Liver (tissue), 9 donors: ENCODE results near the gene CLDN20. TPM values are rescaled to one million over a fixed set of nuclear protein-coding genes. Genes with fewer than 3 reads are reported as not detected.

Source experiments
- DNase-seq: peaks from one replicate; pipeline ENCODE4 v3.0.0-alpha.2; 2017; ENCODE audit warnings: low spot score
- H3K27ac ChIP-seq, 2 donors: one replicate each; pipeline ENCODE4 v1.7.0; 2013; ENCODE audit warnings: inconsistent platforms in 2 of 2, low read length in 2 of 2, control low read depth in 1 of 2, low read depth in 1 of 2, mild to moderate bottlenecking in 1 of 2
- H3K27me3 ChIP-seq, 4 donors: one replicate each; pipeline versions ENCODE4 v1.6.1 to v1.7.0; 2013; ENCODE audit warnings: low read length in 3 of 4, inconsistent platforms in 1 of 4, mild to moderate bottlenecking in 1 of 4, moderate library complexity in 1 of 4; ENCODE audit not compliant: control insufficient read depth in 4 of 4, insufficient read depth in 4 of 4
- H3K36me3 ChIP-seq, 4 donors: one replicate each; pipeline versions ENCODE4 v1.6.1 to v1.7.0; 2013; ENCODE audit warnings: low read length in 3 of 4, mild to moderate bottlenecking in 3 of 4, low read depth in 1 of 4, moderate library complexity in 1 of 4; ENCODE audit not compliant: control insufficient read depth in 4 of 4, insufficient read depth in 3 of 4
- H3K4me1 ChIP-seq, 4 donors: one replicate each; pipeline versions ENCODE4 v1.6.1 to v1.7.0; 2013; ENCODE audit warnings: low read length in 3 of 4, mild to moderate bottlenecking in 3 of 4, moderate library complexity in 1 of 4; ENCODE audit not compliant: control insufficient read depth in 4 of 4, insufficient read depth in 4 of 4
- H3K4me3 ChIP-seq, 3 donors: one replicate each; pipeline versions ENCODE4 v1.6.1 to v1.7.0; 2013; ENCODE audit warnings: low read length in 3 of 3, control low read depth in 1 of 3, low read depth in 1 of 3, mild to moderate bottlenecking in 1 of 3
- H3K9ac ChIP-seq, 2 donors: one replicate each; pipeline ENCODE4 v1.7.0; 2013; ENCODE audit warnings: low read length in 2 of 2, mild to moderate bottlenecking in 2 of 2, moderate library complexity in 2 of 2, control low read depth in 1 of 2, low read depth in 1 of 2
- H3K9me3 ChIP-seq, 4 donors: one replicate each; pipeline versions ENCODE4 v1.6.1 to v1.7.0; 2013; ENCODE audit warnings: low read length in 3 of 4; ENCODE audit not compliant: control insufficient read depth in 4 of 4
- ATF3 ChIP-seq: IDR thresholded peaks from 2 replicates; pipeline ENCODE4 v1.6.1; 2016; ENCODE audit warnings: antibody characterized with exemption
- CTCF ChIP-seq: fragments of 150-350 bp; IDR thresholded peaks from 2 replicates; pipeline ENCODE4 v1.5.1; 2017; ENCODE audit warnings: improper control_type of control experiment, low read depth, low read length; ENCODE audit not compliant: missing input control
- EGR1 ChIP-seq, 2 donors: IDR thresholded peaks; 2 replicates each; pipeline ENCODE4 v1.6.1; 2016 to 2018; ENCODE audit warnings: antibody characterized with exemption in 2 of 2, low read depth in 2 of 2
- FOXA1 ChIP-seq: IDR thresholded peaks from 2 replicates; pipeline ENCODE4 v1.6.1; 2016; ENCODE audit warnings: antibody characterized with exemption
- FOXA2 ChIP-seq: IDR thresholded peaks from 2 replicates; pipeline ENCODE4 v1.6.1; 2016; ENCODE audit warnings: antibody characterized with exemption
- GABPA ChIP-seq, 2 donors: IDR thresholded peaks in 1 of 2; conservative IDR thresholded peaks in 1 of 2; 2 replicates each; pipeline ENCODE4 v1.6.1; 2016; ENCODE audit warnings: antibody characterized with exemption in 2 of 2, mild to moderate bottlenecking in 1 of 2, moderate library complexity in 1 of 2
- HNF4A ChIP-seq, 2 donors: conservative IDR thresholded peaks; 2 replicates each; pipeline ENCODE4 v1.6.1; 2016; ENCODE audit warnings: antibody characterized with exemption in 2 of 2, mild to moderate bottlenecking in 2 of 2
- HNF4G ChIP-seq: IDR thresholded peaks from 2 replicates; pipeline ENCODE4 v1.6.1; 2016; ENCODE audit warnings: antibody characterized with exemption
- JUND ChIP-seq, 2 donors: IDR thresholded peaks; 2 replicates each; pipeline ENCODE4 v1.6.1; 2016; ENCODE audit warnings: antibody characterized with exemption in 2 of 2
- MAX ChIP-seq: IDR thresholded peaks from 2 replicates; pipeline ENCODE4 v1.6.1; 2016; ENCODE audit warnings: antibody characterized with exemption
- NR2F2 ChIP-seq: IDR thresholded peaks from 2 replicates; pipeline ENCODE4 v1.6.1; 2016; ENCODE audit warnings: antibody characterized with exemption
- RAD21 ChIP-seq, 2 donors: IDR thresholded peaks; 2 replicates each; pipeline ENCODE4 v1.6.1; 2016; ENCODE audit warnings: antibody characterized with exemption in 2 of 2, mild to moderate bottlenecking in 2 of 2
- REST ChIP-seq: IDR thresholded peaks from 2 replicates; pipeline ENCODE4 v1.6.1; 2016; ENCODE audit warnings: antibody characterized with exemption, mild to moderate bottlenecking
- RXRA ChIP-seq, 2 donors: IDR thresholded peaks; 2 replicates each; pipeline ENCODE4 v1.6.1; 2017 to 2018; ENCODE audit warnings: antibody characterized with exemption in 2 of 2, mild to moderate bottlenecking in 1 of 2
- SP1 ChIP-seq: IDR thresholded peaks from 2 replicates; pipeline ENCODE4 v1.6.1; 2018; ENCODE audit warnings: antibody characterized with exemption, mild to moderate bottlenecking
- TAF1 ChIP-seq: conservative IDR thresholded peaks from 2 replicates; pipeline ENCODE4 v1.6.1; 2016; ENCODE audit warnings: antibody characterized with exemption, mild to moderate bottlenecking
- YY1 ChIP-seq: IDR thresholded peaks from 2 replicates; pipeline ENCODE4 v1.6.1; 2016; ENCODE audit warnings: antibody characterized with exemption, mild to moderate bottlenecking
- ZBTB33 ChIP-seq: IDR thresholded peaks from 2 replicates; pipeline ENCODE4 v1.6.1; 2016; ENCODE audit warnings: antibody characterized with exemption
- WGBS: extraction: QIAGEN DNeasy Blood & Tissue Kit; methylation state at CpG from one replicate; pipeline ENCODE4 v1.1.7; 2013; 5-methylcytosine and 5-hydroxymethylcytosine counted together
- polyA plus RNA-seq, 2 donors: library from polyadenylated mRNA; stranded (reverse) in 1 of 2; unstranded in 1 of 2; fragments of 200-250 nt in 1 of 2; fragments of >200 nt in 1 of 2; fragmentation: Nextera tagmentation in 1 of 2; extraction: Ambion mirVana in 1 of 2; gene quantifications; one replicate each; pipeline versions ENCODE4 v1.2.1 to v1.2.3, GENCODE V29; 2013 to 2015
- total RNA-seq, 2 donors: library from RNA; depleted of rRNA; stranded (reverse); fragments of >200 nt; gene quantifications; one replicate each; pipeline ENCODE4 v1.2.3, GENCODE V29; 2014
- donor health status: healthy.
- donor health status: healthy.
- donor health status: healthy.
- donor health status: healthy.
- donor health status: healthy.

CLDN20 gene
- total and polyA plus RNA-seq, 4 donors = 0.26 TPM; not detected in 3

GRCh38 chr6:155297669-155298068 lies 33.9 kb downstream of the CLDN20 start:
- Histone ChIP-seq H3K4me3 (no peak overlapping the region), H3K9me3 (no peaks in the 10 kb centered on the region), H3K9ac (no peak overlapping the region), H3K27me3 (no peaks in the 10 kb centered on the region), H3K27ac (no peak overlapping the region), H3K36me3 (peaks cover 6 to 40% (median 21%) of the 10 kb centered on the region in 4 donors), H3K4me1 (no peaks in the 10 kb centered on the region)
- WGBS = 98% methylated on average over 3 of the region's 3 CpGs
- no peak for TF ChIP-seq NR2F2
- no peak for TF ChIP-seq SP1
- TF ChIP-seq RAD21 (IDR thresholded peaks at IDR 0.05) = no peak
- no peak for TF ChIP-seq ATF3
- no peak for TF ChIP-seq FOXA2
- no peak for TF ChIP-seq JUND (IDR thresholded peaks at IDR 0.05)
- no peak for TF ChIP-seq TAF1
- TF ChIP-seq ZBTB33 = no peak
- no peak for TF ChIP-seq RXRA (IDR thresholded peaks at IDR 0.05)
- TF ChIP-seq EGR1 (IDR thresholded peaks at IDR 0.05; ENCODE audit: low read depth in 2 of 2) = no peak
- TF ChIP-seq HNF4G = no peak
- no peak for TF ChIP-seq GABPA (IDR thresholded peaks at IDR 0.05 in 1 of 2, conservative IDR thresholded peaks at IDR 0.05 in 1 of 2)
- TF ChIP-seq FOXA1 = no peak
- TF ChIP-seq MAX = no peak
- no peak for TF ChIP-seq CTCF
- TF ChIP-seq REST = no peak
- no peak for TF ChIP-seq HNF4A (conservative IDR thresholded peaks at IDR 0.05)
- no peak for TF ChIP-seq YY1
- DNase-seq = no peak
